GM23338 (cell line): ENCODE measurements around the gene FGGY. TPM values are rescaled to one million over a fixed set of nuclear protein-coding genes. Genes with fewer than 3 reads are reported as not detected.

Experiments used
- ATAC-seq: fragments of 200-7000 bp; cut with Tn5 transposase; 3 replicates; pipeline ENCODE4 v1.9.1; 2020
- DNase-seq: peaks from one replicate; pipeline ENCODE4 v3.0.0-alpha.2; 2015; ENCODE audit warnings: low spot score
- H2AFZ ChIP-seq: fragments of 200-600 bp; sonication (generic); 2 replicates; pipeline ENCODE4 v1.8.0; 2016; ENCODE audit warnings: antibody characterized with exemption, mild to moderate bottlenecking, moderate library complexity
- H3F3A ChIP-seq: fragments of 200-600 bp; sonication (generic); replicated peaks from 2 replicates; pipeline ENCODE4 v1.8.0; 2017; ENCODE audit warnings: antibody characterized with exemption, mixed run types, low read depth
- H3K27ac ChIP-seq: fragments of 200-600 bp; sonication (generic); 2 replicates; pipeline ENCODE4 v1.6.1; 2016; ENCODE audit warnings: low read depth
- H3K27me3 ChIP-seq: fragments of 200-600 bp; sonication (generic); 2 replicates; pipeline ENCODE4 v1.8.0; 2016; ENCODE audit warnings: mild to moderate bottlenecking, mixed run types, moderate library complexity; ENCODE audit not compliant: insufficient read depth
- H3K36me3 ChIP-seq: fragments of 200-600 bp; sonication (generic); 2 replicates; pipeline ENCODE4 v1.8.0; 2016; ENCODE audit warnings: mild to moderate bottlenecking; ENCODE audit not compliant: insufficient read depth
- H3K4me1 ChIP-seq: fragments of 200-600 bp; sonication (generic); 2 replicates; pipeline ENCODE4 v1.8.0; 2016; ENCODE audit warnings: mild to moderate bottlenecking, moderate library complexity; ENCODE audit not compliant: insufficient read depth
- H3K4me2 ChIP-seq: fragments of 200-600 bp; sonication (generic); 2 replicates; pipeline ENCODE4 v1.7.1; 2017; ENCODE audit warnings: mixed run types
- H3K4me3 ChIP-seq: fragments of 200-600 bp; sonication (generic); 2 replicates; pipeline ENCODE4 v1.6.1; 2016; ENCODE audit warnings: mixed run types
- H3K79me2 ChIP-seq: fragments of 200-600 bp; sonication (generic); replicated peaks from 2 replicates; pipeline ENCODE4 v1.8.0; 2017; ENCODE audit warnings: mild to moderate bottlenecking; ENCODE audit not compliant: insufficient read depth
- H3K9me2 ChIP-seq: fragments of 200-600 bp; sonication (generic); 2 replicates; pipeline ENCODE4 v1.8.0; 2017; ENCODE audit not compliant: insufficient read depth
- H4K20me1 ChIP-seq: fragments of 200-600 bp; sonication (generic); replicated peaks from 2 replicates; pipeline ENCODE4 v1.8.0; 2017; ENCODE audit warnings: mild to moderate bottlenecking; ENCODE audit not compliant: insufficient read depth
- H3K27ac Mint-ChIP-seq: 2 replicates; pipeline ENCODE4 v1.8.0; 2020; ENCODE audit warnings: inconsistent platforms, mild to moderate bottlenecking, moderate library complexity, mixed read lengths
- H3K27me3 Mint-ChIP-seq: 3 replicates; pipeline ENCODE4 v1.8.0; 2022; ENCODE audit warnings: low read depth, mild to moderate bottlenecking, moderate library complexity, mixed read lengths, inconsistent platforms; ENCODE audit not compliant: insufficient read depth, poor library complexity
- H3K36me3 Mint-ChIP-seq: 3 replicates; pipeline ENCODE4 v1.8.0; 2021; ENCODE audit warnings: low read depth, mild to moderate bottlenecking, inconsistent platforms, moderate library complexity, mixed read lengths
- H3K4me1 Mint-ChIP-seq: 3 replicates; pipeline ENCODE4 v1.8.0; 2020; ENCODE audit warnings: mild to moderate bottlenecking, inconsistent platforms, mixed read lengths
- H3K4me3 Mint-ChIP-seq: 3 replicates; pipeline ENCODE4 v1.8.0; 2021; ENCODE audit warnings: moderate library complexity, mild to moderate bottlenecking, inconsistent platforms, mixed read lengths
- H3K9me3 Mint-ChIP-seq: 3 replicates; pipeline ENCODE4 v1.8.0; 2020; ENCODE audit warnings: moderate library complexity, mild to moderate bottlenecking, inconsistent platforms, mixed read lengths
- CREB1 ChIP-seq: fragments of 250-450 bp; sonication (Bioruptor Pico); IDR thresholded peaks from 2 replicates; pipeline ENCODE4 v1.5.0; 2020; ENCODE audit warnings: low read depth, mild to moderate bottlenecking, moderate library complexity
- ETS1 ChIP-seq: IDR thresholded peaks from 2 replicates; pipeline ENCODE4 v1.6.1; 2016; ENCODE audit warnings: antibody characterized with exemption
- EZH2 ChIP-seq: fragments of 200-600 bp; sonication (generic); IDR thresholded peaks from one replicate; pipeline ENCODE4 v1.8.0; 2017; ENCODE audit warnings: antibody characterized with exemption, mild to moderate bottlenecking, low read depth; ENCODE audit not compliant: unreplicated experiment
- EZH2phosphoT487 ChIP-seq: fragments of 200-600 bp; sonication (generic); IDR thresholded peaks from one replicate; pipeline ENCODE4 v1.8.1; 2018; ENCODE audit warnings: antibody characterized with exemption; ENCODE audit not compliant: unreplicated experiment
- JUNB ChIP-seq: IDR thresholded peaks from one replicate; pipeline ENCODE4 v1.6.1; 2016; ENCODE audit warnings: antibody characterized with exemption; ENCODE audit not compliant: unreplicated experiment
- NANOG ChIP-seq: IDR thresholded peaks from 2 replicates; pipeline ENCODE4 v1.6.1; 2016; ENCODE audit warnings: antibody characterized with exemption, borderline replicate concordance
- POLR2AphosphoS5 ChIP-seq: IDR thresholded peaks from 2 replicates; pipeline ENCODE4 v1.6.1; 2016; ENCODE audit warnings: antibody characterized with exemption, low read depth
- STAT1 ChIP-seq: IDR thresholded peaks from one replicate; pipeline ENCODE4 v1.6.1; 2016; ENCODE audit warnings: antibody characterized with exemption; ENCODE audit not compliant: unreplicated experiment
- ZNF114 ChIP-seq: fragments of 250-450 bp; sonication (Bioruptor Pico); IDR thresholded peaks from 2 replicates; pipeline ENCODE4 v1.5.0; 2020; ENCODE audit warnings: mild to moderate bottlenecking, moderate library complexity
- ZNF331 ChIP-seq: fragments of 250-450 bp; sonication (Bioruptor Pico); IDR thresholded peaks from 2 replicates; pipeline ENCODE4 v1.5.0; 2020; ENCODE audit warnings: low read depth, mild to moderate bottlenecking, moderate library complexity
- ZNF462 ChIP-seq: fragments of 250-450 bp; sonication (Bioruptor Pico); IDR thresholded peaks from 2 replicates; pipeline ENCODE4 v1.5.0; 2020; ENCODE audit warnings: mild to moderate bottlenecking, moderate library complexity
- polyA plus RNA-seq: library from polyadenylated mRNA; unstranded; fragments of >200 nt; fragmentation: Nextera tagmentation; extraction: Ambion mirVana; gene quantifications from 2 replicates; pipeline ENCODE4 v1.2.1, GENCODE V29; 2016
- total RNA-seq: library from RNA; depleted of rRNA; stranded (reverse); fragments of >200 nt; shearing (Covaris generic); gene quantifications from 2 replicates; pipeline ENCODE4 v1.2.3, GENCODE V29; 2014
- TF ChIP-seq, protein P1 (sequence below), 2 experiments: fragments of 200-600 bp in 1 of 2; sonication (generic) in 1 of 2; conservative IDR thresholded peaks; 2 replicates each; pipeline versions ENCODE4 v1.5.1 to v1.6.1; 2016 to 2017; ENCODE audit warnings: antibody characterized with exemption in 2 of 2, low read depth in 2 of 2, mild to moderate bottlenecking in 2 of 2, moderate library complexity in 1 of 2
- TF ChIP-seq, protein P2 (sequence below): IDR thresholded peaks from one replicate; pipeline ENCODE4 v1.6.1; 2018; ENCODE audit warnings: antibody characterized with exemption; ENCODE audit not compliant: unreplicated experiment

FGGY gene
- total and polyA plus RNA-seq, 2 experiments from 2014 or later, result 10.9 to 21.4 TPM

DNA sequence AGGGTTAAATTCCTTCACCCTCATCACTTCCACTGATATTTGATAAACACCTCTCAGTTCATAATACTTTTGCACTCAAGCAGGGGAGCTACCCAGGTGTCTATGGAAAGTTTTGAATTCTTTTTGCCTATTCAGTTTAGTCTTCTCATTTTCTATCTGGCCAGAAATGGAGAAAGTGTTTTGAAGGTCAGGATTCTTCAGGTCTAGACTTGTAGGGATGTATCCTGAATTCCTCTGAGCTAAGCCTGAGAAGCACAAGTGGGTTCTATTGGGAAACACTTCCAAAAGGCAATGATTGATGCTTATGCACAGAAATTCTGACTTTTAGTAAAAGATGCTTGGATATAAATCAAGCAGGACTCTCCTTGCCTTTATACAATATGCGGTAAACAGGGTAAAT lies 300.1 kb downstream of the FGGY start:
- peaks cover 13% of the 10 kb centered on the region for H3K4me1 Mint-ChIP-seq
- Histone ChIP-seq H3K36me3 (no peaks in the 10 kb centered on the region), H3K27ac (no peak overlapping the region), H2AFZ (no peak overlapping the region), H3K9me2 (peaks cover 8% of the 10 kb centered on the region; the same call in 1 of the 2 replicates), H3K4me1 (peaks cover 18% of the 10 kb centered on the region; the same call in 1 of the 2 replicates), H3K27me3 (no peaks in the 10 kb centered on the region), H3F3A (no peaks in the 10 kb centered on the region), H3K79me2 (no peaks in the 10 kb centered on the region), H4K20me1 (no peaks in the 10 kb centered on the region), H3K4me3 (no peak overlapping the region), H3K4me2 (no peak overlapping the region)
- no peak overlapping the region for H3K27ac Mint-ChIP-seq
- TF ChIP-seq NANOG, result no peak
- no peak for TF ChIP-seq ZNF331 (CRISPR knock-in tag)
- no peak for TF ChIP-seq STAT1
- TF ChIP-seq EZH2phosphoT487, result no peak
- TF ChIP-seq, protein P1, sequence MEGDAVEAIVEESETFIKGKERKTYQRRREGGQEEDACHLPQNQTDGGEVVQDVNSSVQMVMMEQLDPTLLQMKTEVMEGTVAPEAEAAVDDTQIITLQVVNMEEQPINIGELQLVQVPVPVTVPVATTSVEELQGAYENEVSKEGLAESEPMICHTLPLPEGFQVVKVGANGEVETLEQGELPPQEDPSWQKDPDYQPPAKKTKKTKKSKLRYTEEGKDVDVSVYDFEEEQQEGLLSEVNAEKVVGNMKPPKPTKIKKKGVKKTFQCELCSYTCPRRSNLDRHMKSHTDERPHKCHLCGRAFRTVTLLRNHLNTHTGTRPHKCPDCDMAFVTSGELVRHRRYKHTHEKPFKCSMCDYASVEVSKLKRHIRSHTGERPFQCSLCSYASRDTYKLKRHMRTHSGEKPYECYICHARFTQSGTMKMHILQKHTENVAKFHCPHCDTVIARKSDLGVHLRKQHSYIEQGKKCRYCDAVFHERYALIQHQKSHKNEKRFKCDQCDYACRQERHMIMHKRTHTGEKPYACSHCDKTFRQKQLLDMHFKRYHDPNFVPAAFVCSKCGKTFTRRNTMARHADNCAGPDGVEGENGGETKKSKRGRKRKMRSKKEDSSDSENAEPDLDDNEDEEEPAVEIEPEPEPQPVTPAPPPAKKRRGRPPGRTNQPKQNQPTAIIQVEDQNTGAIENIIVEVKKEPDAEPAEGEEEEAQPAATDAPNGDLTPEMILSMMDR (conservative IDR thresholded peaks at IDR 0.05; ENCODE audit: low read depth in 2 of 2), result no peak
- no peak for TF ChIP-seq JUNB
- TF ChIP-seq ZNF462 (CRISPR knock-in tag), result no peak
- no peak for TF ChIP-seq EZH2
- TF ChIP-seq POLR2AphosphoS5, result no peak
- no peak for TF ChIP-seq ZNF114 (CRISPR knock-in tag)
- TF ChIP-seq ETS1, result no peak
- TF ChIP-seq CREB1, result no peak
- TF ChIP-seq, protein P2, sequence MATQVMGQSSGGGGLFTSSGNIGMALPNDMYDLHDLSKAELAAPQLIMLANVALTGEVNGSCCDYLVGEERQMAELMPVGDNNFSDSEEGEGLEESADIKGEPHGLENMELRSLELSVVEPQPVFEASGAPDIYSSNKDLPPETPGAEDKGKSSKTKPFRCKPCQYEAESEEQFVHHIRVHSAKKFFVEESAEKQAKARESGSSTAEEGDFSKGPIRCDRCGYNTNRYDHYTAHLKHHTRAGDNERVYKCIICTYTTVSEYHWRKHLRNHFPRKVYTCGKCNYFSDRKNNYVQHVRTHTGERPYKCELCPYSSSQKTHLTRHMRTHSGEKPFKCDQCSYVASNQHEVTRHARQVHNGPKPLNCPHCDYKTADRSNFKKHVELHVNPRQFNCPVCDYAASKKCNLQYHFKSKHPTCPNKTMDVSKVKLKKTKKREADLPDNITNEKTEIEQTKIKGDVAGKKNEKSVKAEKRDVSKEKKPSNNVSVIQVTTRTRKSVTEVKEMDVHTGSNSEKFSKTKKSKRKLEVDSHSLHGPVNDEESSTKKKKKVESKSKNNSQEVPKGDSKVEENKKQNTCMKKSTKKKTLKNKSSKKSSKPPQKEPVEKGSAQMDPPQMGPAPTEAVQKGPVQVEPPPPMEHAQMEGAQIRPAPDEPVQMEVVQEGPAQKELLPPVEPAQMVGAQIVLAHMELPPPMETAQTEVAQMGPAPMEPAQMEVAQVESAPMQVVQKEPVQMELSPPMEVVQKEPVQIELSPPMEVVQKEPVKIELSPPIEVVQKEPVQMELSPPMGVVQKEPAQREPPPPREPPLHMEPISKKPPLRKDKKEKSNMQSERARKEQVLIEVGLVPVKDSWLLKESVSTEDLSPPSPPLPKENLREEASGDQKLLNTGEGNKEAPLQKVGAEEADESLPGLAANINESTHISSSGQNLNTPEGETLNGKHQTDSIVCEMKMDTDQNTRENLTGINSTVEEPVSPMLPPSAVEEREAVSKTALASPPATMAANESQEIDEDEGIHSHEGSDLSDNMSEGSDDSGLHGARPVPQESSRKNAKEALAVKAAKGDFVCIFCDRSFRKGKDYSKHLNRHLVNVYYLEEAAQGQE, result no peak
- ATAC-seq, result no peak
- H3K9me3 Mint-ChIP-seq, result no peaks in the 10 kb centered on the region
- no peak for DNase-seq
- H3K27me3 Mint-ChIP-seq, result no peaks in the 10 kb centered on the region
- H3K36me3 Mint-ChIP-seq, result no peaks in the 10 kb centered on the region
- no peak overlapping the region for H3K4me3 Mint-ChIP-seq
